ENCODE measurements around the gene HTATSF1. TPM values are rescaled to one million over a fixed set of nuclear protein-coding genes. Genes with fewer than 3 reads are reported as not detected.
A peak's percentile ranks its signal among the peaks of the same experiment; 100 is the strongest.

Gene HTATSF1
- 8.9 and 10.3 TPM in 2 replicates for total RNA-seq (2013; cell fraction: nucleolus; rRNA removed)
- total RNA-seq (2014; rRNA removed) (28.2 and 29.7 TPM in 2 replicates), total RNA-seq (2014; rRNA removed; fragmentation: Illumina TruSeq; extraction: Trizol) (44.2 and 45.8 TPM in 2 replicates), total RNA-seq (2021) (24.2 and 24.8 TPM in 2 replicates), polyA plus RNA-seq (2011; rRNA removed) (1.9 and 2.2 TPM in 2 replicates), polyA plus RNA-seq (2014; fragmentation: Illumina TruSeq; extraction: Trizol) (51.7 and 56.2 TPM in 2 replicates), polyA plus RNA-seq (2014; fragmentation: Nextera tagmentation; extraction: Ambion mirVana) (10 to 100 TPM; 13.2 to 26.9 TPM), polyA plus RNA-seq (2014; rRNA removed) (13.7 and 14.3 TPM in 2 replicates), polyA plus RNA-seq (2016; fragmentation: Nextera tagmentation; extraction: Ambion mirVana) (10 to 100 TPM; 54.9 to 59.8 TPM), polyA minus RNA-seq (2011; rRNA and poly(A)+ RNA removed) (0.31 and 0.73 TPM in 2 replicates), Bru-seq, nascent RNA (percentile 83 among the genes with signal in this experiment), BruChase-seq, experiment 1, labeled RNA remaining after a 6-hour chase (percentile 93 among the genes with signal in this experiment), BruChase-seq, experiment 2, labeled RNA remaining after a 2-hour chase (percentile 87 among the genes with signal in this experiment)
- polyA plus RNA-seq (2011; ENCODE audit: low read depth), result 18.3 TPM
- polyA plus RNA-seq (2011; cell fraction: cytosol; rRNA removed), result 0.70 and 1.1 TPM in 2 replicates
- 1.1 and 2.5 TPM in 2 replicates for polyA plus RNA-seq (2011; cell fraction: nucleus; rRNA removed)
- 21.2 and 23.2 TPM in 2 replicates for polyA plus RNA-seq (2012)
- polyA minus RNA-seq (2011; cell fraction: cytosol; rRNA and poly(A)+ RNA removed), result 1.6 and 1.8 TPM in 2 replicates
- 0.85 and 0.96 TPM in 2 replicates for polyA minus RNA-seq (2011; cell fraction: nucleus; rRNA and poly(A)+ RNA removed)
- long read RNA-seq, experiment 1, transcript HTATSF1-201 (9 exons, 2,775 nt), result minor isoform, 15 of 46 reads
- long read RNA-seq, experiment 1, transcript HTATSF1-204 (10 exons, 3,019 nt), result major isoform, 22 of 46 reads
- long read RNA-seq, experiment 1, partial matches to known transcripts, result 5 of 46 reads
- long read RNA-seq, experiment 1, other reads (novel, unspliced or antisense), result 4 of 46 reads
- long read RNA-seq, experiment 2, transcript HTATSF1-201 (9 exons, 2,775 nt), result major isoform, 104 of 172 reads
- long read RNA-seq, experiment 2, transcript HTATSF1-204 (10 exons, 3,019 nt), result minor isoform, 20 of 172 reads
- long read RNA-seq, experiment 2, partial matches to known transcripts, result 34 of 172 reads
- long read RNA-seq, experiment 2, other reads (novel, unspliced or antisense), result 12 of 172 reads

- Histone ChIP-seq H3K4me3 (peak within 1 kb of the TSS; percentile 72), H4K20me1 (ENCODE audit: control insufficient read depth, insufficient read depth) (no peaks in the 10 kb centered on the region), H2AFZ (ENCODE audit: control insufficient read depth, low read depth, low read length) (peak within 1 kb of the TSS; percentile 90), H3K27ac (ENCODE audit: control insufficient read depth, insufficient read depth) (peak within 1 kb of the TSS; percentile 90), H3K9ac (ENCODE audit: control insufficient read depth, insufficient read depth, low read length) (peak within 1 kb of the TSS; percentile 87), H3K9me3 (replicated peaks; ENCODE audit: control insufficient read depth, insufficient read depth, low read length) (no peaks in the 10 kb centered on the region), H3K27me3 (replicated peaks in 1 of 2; ENCODE audit: control insufficient read depth in 2 of 2, insufficient read depth in 2 of 2, low read length in 1 of 2) (no peaks in the 10 kb centered on the region), H3K79me2 (ENCODE audit: control insufficient read depth, insufficient read depth, low read length) (peaks cover 18% of the 10 kb centered on the region), H3K4me2 (ENCODE audit: control insufficient read depth, insufficient read depth) (peak within 1 kb of the TSS; percentile 64), H3K36me3 (ENCODE audit: control insufficient read depth in 2 of 2, insufficient read depth in 2 of 2, low read length in 1 of 2) (no peaks in the 10 kb centered on the region), H3K4me1 (ENCODE audit: control insufficient read depth, insufficient read depth, low read length) (no peaks in the 10 kb centered on the region)
- intact Hi-C loops (cut with micrococcal nuclease; ENCODE audit: unreplicated experiment), result loop anchor here (2.0 to 5.0 kb wide), 4 partner anchors 80 to 525 kb away; partner anchors contain the start of genes MMGT1 and SLC9A6
- WGBS (ENCODE audit: insufficient coverage, insufficient replicate concordance, low lambda C conversion rate, missing lambda C conversion rate), result 36% methylated on average over 35 of the region's 35 CpGs
- FAIRE-seq (no peak), ATAC-seq (peak; percentile 29), DNase-seq (ENCODE audit: low read depth, low spot score) (no peak)
- CTCF ChIA-PET, result interaction anchor here (0.9 to 1.2 kb wide), 2 partner anchors 84 to 524 kb away, joined by 3 to 4 read pairs; partner anchors contain the start of gene MMGT1
- RAD21 ChIA-PET (ENCODE audit: unreplicated experiment), result interaction anchor here (0.6 to 2.2 kb wide), 5 partner anchors 81 to 264 kb away, joined by 3 to 6 read pairs (median 4); no protein-coding TSS in a partner anchor
- BruUV-seq (replicated peaks), result no TSS peak
- SMC1A ChIA-PET (ENCODE audit: uncharacterized antibody, unreplicated experiment), result interaction anchor here (1.3 kb wide), 1 partner anchor 161 kb away, joined by 4 read pairs; no protein-coding TSS in a partner anchor
- POLR2A ChIA-PET, result interaction anchor here (1.0 kb wide), 1 partner anchor 168 kb away, joined by 3 read pairs; no protein-coding TSS in a partner anchor
- in situ Hi-C loops (cut with MboI), result loop anchor here (10.0 kb wide), 1 partner anchor 197 kb away; no protein-coding TSS in a partner anchor
- TF ChIP-seq HCFC1 (IDR thresholded peaks at IDR 0.05; ENCODE audit: low read length) (0 out of 2 replicates have a peak, but pooled peaks have one; percentile 2), POLR2A (IDR thresholded peaks at IDR 0.05; ENCODE audit: low read depth, low read length) (peak; percentile 40; the same call in 1 of the 2 replicates), WRNIP1 (IDR thresholded peaks at IDR 0.05; ENCODE audit: borderline replicate concordance, low read depth, low read length) (no peak), MXI1 (IDR thresholded peaks at IDR 0.05; ENCODE audit: low read depth, low read length) (no peak), BHLHE40 (IDR thresholded peaks at IDR 0.05; ENCODE audit: borderline replicate concordance in 1 of 2, low read depth in 2 of 2, low read length in 1 of 2) (no peak), GABPA (IDR thresholded peaks at IDR 0.05; ENCODE audit: low read depth) (no peak), ZBTB33 (IDR thresholded peaks at IDR 0.05) (no peak), ZBTB4 (CRISPR knock-in tag; IDR thresholded peaks at IDR 0.05) (no peak), ZSCAN29 (IDR thresholded peaks at IDR 0.05) (no peak), NFXL1 (IDR thresholded peaks at IDR 0.05; ENCODE audit: borderline replicate concordance) (no peak), SREBF2 (IDR thresholded peaks at IDR 0.05; ENCODE audit: low read length) (no peak)
Measured at GRCh38 chrX:136497556-136498052, at the start of gene HTATSF1. Gene HTATSF1 (plus strand): TSS chrX:136497592. CDS start chrX:136497685, 93 bp downstream.

Data from GM12878 (cell line).